ENCODE results near the gene MBOAT7.

DNA sequence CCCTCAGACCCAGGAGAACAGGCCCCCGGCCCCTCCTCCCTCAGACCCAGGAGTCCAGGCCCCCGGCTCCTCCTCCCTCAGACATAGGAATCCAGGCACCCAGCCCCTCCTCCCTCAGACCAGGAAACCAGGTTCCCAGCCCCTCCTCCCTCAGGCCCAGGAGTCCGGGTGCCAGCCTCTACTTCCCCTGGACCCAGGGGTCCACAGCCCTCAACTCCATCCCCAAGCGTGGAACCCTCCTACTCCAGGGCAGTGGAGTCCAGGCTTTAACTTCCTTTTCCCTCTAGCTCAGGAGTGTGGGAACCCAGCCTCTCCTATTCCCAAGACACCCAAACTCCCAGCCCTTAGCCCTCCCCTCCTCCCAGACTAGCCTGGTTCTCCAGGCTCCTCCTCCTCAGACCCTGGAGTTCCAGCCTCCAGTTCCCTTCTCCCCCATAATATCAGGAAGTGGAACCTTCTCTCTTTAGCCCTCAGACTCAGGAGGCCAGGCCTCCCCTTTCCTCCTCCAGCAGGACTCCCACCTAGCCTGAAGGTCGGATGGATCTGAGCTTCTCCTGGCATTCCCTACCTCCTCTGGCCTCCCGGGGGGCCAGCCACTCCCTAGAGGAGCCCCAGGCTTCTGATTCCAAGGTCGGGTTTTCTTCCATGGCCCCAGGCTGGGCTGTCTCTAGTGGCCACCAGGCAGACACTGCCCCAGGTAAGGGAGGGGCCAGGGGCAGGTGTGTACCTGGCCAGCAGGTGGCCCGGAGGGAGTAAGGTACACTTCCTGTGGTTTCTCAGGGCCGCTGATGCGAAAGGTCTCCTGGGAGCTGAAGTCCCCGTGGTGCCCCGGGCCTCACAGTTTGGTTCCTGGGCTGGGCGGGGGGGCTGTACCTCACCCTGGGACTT, 16.7 kb downstream of the MBOAT7 start, which contains the start of gene TMC4:
- no peak for TF ChIP-seq POLR2A (IDR thresholded peaks at IDR 0.05; ENCODE audit: low read depth, low read length)
- no peak for TF ChIP-seq TAF1 (IDR thresholded peaks at IDR 0.05; ENCODE audit: borderline replicate concordance, low read depth, low read length)

All from GM12892 (cell line).